KMS-11 (cell line): Measurements from ENCODE around the gene BNIP5.

Source experiments
- H2AFZ ChIP-seq: fragments of 200-600 bp; sonication (generic); 2 replicates; pipeline ENCODE4 v1.6.1; 2016; ENCODE audit warnings: antibody characterized with exemption, mixed run types, low read depth
- H3K27ac ChIP-seq: fragments of 200-600 bp; sonication (generic); 2 replicates; pipeline ENCODE4 v1.6.1; 2016; ENCODE audit warnings: mild to moderate bottlenecking, mixed run types
- H3K27me3 ChIP-seq: fragments of 200-600 bp; sonication (generic); 2 replicates; pipeline ENCODE4 v1.6.1; 2017; ENCODE audit warnings: mild to moderate bottlenecking, low read depth, mixed run types, moderate library complexity; ENCODE audit not compliant: insufficient read depth
- H3K36me3 ChIP-seq: fragments of 200-600 bp; sonication (generic); 2 replicates; pipeline ENCODE4 v1.6.1; 2017; ENCODE audit warnings: mild to moderate bottlenecking, mixed run types; ENCODE audit not compliant: insufficient read depth
- H3K4me1 ChIP-seq: fragments of 200-600 bp; sonication (generic); 2 replicates; pipeline ENCODE4 v1.6.1; 2016; ENCODE audit warnings: mild to moderate bottlenecking, low read depth, mixed run types; ENCODE audit not compliant: poor library complexity, severe bottlenecking
- H3K4me2 ChIP-seq: fragments of 200-600 bp; sonication (generic); 2 replicates; pipeline ENCODE4 v1.7.0; 2016; ENCODE audit warnings: mild to moderate bottlenecking, mixed run types
- H3K4me3 ChIP-seq: fragments of 200-600 bp; sonication (generic); IDR thresholded peaks from 2 replicates; pipeline ENCODE4 v1.6.1; 2017; ENCODE audit warnings: low read depth, low read length, mixed read lengths; ENCODE audit not compliant: insufficient read depth
- H3K79me2 ChIP-seq: fragments of 200-600 bp; sonication (generic); 2 replicates; pipeline ENCODE4 v1.6.1; 2016; ENCODE audit warnings: low read depth, mixed run types; ENCODE audit not compliant: insufficient read depth
- H3K9ac ChIP-seq: fragments of 200-600 bp; sonication (generic); 2 replicates; pipeline ENCODE4 v1.6.1; 2016; ENCODE audit warnings: mild to moderate bottlenecking, mixed run types
- H4K20me1 ChIP-seq: fragments of 200-600 bp; sonication (generic); 2 replicates; pipeline ENCODE4 v1.6.1; 2016; ENCODE audit warnings: mild to moderate bottlenecking, mixed run types; ENCODE audit not compliant: insufficient read depth
- TF ChIP-seq, protein P1 (sequence below): fragments of 200-600 bp; sonication (generic); conservative IDR thresholded peaks from 2 replicates; pipeline ENCODE4 v1.6.1; 2017; ENCODE audit warnings: low read depth, mild to moderate bottlenecking, antibody characterized with exemption, low read length, moderate library complexity, mixed read lengths

Gene BNIP5

DNA sequence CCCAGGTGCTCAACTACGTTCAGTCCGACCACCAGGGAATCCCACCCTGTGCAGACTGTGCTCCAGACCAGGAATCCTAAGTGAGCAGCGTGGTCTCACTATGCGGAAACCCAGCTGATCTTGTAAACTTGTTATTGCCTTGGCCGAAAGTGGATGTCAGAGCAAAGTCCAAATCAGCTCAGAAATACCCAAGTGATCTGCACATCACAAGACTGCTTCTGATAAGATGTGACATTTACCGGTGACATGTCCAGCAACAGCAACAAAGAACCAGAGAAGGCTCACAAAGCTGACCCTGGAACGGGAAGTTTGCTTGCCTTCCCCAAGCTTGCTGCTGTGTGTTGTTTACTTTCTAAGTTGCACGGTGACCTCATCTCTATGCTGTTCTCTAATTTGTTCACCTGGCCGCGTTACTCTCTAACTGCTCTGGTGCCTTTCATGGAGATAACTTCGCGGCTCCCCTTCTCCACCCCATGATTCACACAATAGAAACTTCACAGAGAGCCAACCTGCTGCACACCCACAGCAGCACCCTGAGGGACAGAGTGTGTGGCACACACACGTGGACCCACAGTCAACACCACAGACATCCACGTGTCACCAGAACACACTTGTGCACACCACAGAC, 1.7 kb downstream of the BNIP5 start:
- Histone ChIP-seq H4K20me1 (no peaks in the 10 kb centered on the region), H3K4me3 (no peak overlapping the region), H2AFZ (no peak overlapping the region), H3K79me2 (no peaks in the 10 kb centered on the region), H3K27me3 (no peaks in the 10 kb centered on the region), H3K27ac (no peak overlapping the region), H3K4me2 (no peak overlapping the region), H3K36me3 (no peaks in the 10 kb centered on the region), H3K4me1 (peaks cover 8% of the 10 kb centered on the region), H3K9ac (no peak overlapping the region)
- TF ChIP-seq, protein P1, sequence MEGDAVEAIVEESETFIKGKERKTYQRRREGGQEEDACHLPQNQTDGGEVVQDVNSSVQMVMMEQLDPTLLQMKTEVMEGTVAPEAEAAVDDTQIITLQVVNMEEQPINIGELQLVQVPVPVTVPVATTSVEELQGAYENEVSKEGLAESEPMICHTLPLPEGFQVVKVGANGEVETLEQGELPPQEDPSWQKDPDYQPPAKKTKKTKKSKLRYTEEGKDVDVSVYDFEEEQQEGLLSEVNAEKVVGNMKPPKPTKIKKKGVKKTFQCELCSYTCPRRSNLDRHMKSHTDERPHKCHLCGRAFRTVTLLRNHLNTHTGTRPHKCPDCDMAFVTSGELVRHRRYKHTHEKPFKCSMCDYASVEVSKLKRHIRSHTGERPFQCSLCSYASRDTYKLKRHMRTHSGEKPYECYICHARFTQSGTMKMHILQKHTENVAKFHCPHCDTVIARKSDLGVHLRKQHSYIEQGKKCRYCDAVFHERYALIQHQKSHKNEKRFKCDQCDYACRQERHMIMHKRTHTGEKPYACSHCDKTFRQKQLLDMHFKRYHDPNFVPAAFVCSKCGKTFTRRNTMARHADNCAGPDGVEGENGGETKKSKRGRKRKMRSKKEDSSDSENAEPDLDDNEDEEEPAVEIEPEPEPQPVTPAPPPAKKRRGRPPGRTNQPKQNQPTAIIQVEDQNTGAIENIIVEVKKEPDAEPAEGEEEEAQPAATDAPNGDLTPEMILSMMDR: no peak

DNA sequence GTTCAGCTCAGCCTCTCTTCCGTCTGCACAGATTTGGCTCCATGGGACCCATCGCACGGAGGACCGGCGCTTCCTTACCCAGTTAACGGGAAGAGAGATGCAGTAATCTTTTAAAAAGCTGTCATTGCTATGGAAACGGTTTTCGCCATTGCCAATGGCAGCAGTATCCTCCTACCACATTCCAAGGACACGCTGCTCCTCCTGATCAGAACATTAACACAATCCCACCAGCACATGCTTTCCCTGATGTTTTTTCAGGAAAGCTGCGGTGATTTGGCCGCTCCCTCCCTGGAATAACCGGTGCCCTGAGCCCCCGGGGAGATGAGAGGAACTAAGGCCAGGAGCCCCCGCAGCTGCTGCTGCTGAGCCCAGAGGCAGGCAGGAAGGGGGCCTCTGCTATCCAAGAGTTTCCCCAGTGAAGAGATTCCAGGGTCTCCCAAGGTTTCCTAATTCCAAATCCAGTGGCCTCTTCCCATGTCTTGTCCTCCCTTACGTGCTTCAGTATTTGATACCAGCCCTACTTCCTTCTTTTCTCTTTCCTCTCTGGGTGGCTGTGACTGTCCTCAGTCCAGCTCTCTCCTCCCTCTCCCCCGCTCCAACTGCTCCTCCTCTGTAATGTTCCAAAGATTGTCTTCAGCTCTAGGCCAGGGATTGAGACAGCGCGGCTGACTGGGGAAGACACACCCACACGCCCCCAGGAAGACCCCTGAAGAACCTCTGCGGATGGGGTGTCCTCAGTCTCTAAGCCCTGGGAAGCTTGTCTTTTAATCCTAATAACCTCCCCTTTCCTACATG, 2.6 kb downstream of the BNIP5 start:
- Histone ChIP-seq H3K4me3 (no peak overlapping the region), H3K4me1 (peaks cover 8% of the 10 kb centered on the region), H4K20me1 (no peaks in the 10 kb centered on the region), H3K9ac (no peak overlapping the region), H2AFZ (no peak overlapping the region), H3K27ac (no peak overlapping the region), H3K4me2 (no peak overlapping the region), H3K27me3 (no peaks in the 10 kb centered on the region), H3K36me3 (no peaks in the 10 kb centered on the region), H3K79me2 (no peaks in the 10 kb centered on the region)
- TF ChIP-seq, protein P1: no peak

DNA sequence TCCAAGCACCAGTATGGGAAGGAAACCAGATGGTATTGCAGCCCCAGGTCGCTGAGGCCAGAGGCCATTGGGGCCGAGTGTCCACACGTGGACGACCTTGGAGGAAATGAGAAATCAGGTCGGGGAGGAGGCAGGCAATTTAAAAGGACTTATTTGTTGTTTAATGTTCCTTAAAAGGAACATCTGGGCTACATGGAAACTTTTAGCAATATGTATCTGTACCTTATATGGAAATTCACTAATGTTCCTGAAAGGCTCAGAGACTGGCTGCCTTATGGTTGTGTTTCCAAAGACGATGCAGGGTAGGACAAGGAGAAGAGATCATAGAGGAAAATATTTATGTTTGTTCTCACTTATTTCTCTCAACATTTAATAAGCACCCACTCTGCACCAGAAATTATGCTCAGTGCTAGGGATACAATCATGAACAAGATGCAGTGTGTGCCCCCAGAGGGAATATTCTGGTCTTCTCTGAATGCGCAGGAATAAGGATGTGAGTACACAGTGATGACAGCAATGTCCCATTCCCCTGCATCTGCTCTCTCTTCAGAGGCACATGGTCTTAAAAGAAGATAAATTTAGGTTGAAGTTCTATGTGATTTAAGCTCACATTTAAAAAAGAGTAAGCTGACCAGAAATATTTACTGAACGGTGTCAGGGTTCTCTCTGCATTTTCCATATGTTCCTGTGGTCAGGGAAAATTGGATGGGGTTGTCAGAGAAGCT, 3.4 kb downstream of the BNIP5 start:
- Histone ChIP-seq H3K27me3 (no peaks in the 10 kb centered on the region), H3K79me2 (no peaks in the 10 kb centered on the region), H3K36me3 (no peaks in the 10 kb centered on the region), H2AFZ (no peak overlapping the region), H3K4me2 (no peak overlapping the region), H3K4me1 (peaks cover 8% of the 10 kb centered on the region), H4K20me1 (no peaks in the 10 kb centered on the region), H3K27ac (no peak overlapping the region), H3K4me3 (no peak overlapping the region), H3K9ac (no peak overlapping the region)
- TF ChIP-seq, protein P1: no peak

DNA sequence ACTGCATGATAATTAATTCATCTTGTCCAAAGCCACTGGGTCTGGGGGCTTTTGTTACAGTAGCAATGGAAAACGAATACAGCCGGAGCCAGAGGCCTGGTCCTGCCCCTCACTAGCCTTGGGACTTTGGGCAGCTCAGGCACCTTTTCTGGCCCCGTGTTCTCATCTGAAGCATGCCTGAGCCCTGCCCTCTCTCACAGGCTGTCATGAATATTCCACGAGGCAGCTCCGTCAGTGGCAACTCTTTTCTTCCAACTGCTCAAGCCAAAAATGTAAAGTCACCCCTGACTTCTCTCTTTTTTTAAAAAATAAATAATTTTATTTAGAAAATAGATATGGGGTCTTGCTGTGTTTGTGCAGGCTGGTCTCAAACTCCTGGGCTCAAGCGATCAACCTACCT, 5.3 kb downstream of the BNIP5 start:
- H3K9ac ChIP-seq: no peak overlapping the region
- H3K4me2 ChIP-seq: no peak overlapping the region
- no peaks in the 10 kb centered on the region for H3K27me3 ChIP-seq
- H4K20me1 ChIP-seq: no peaks in the 10 kb centered on the region
- TF ChIP-seq, protein P1: no peak
- H3K36me3 ChIP-seq: no peaks in the 10 kb centered on the region
- no peak overlapping the region for H3K4me3 ChIP-seq
- H3K79me2 ChIP-seq: no peaks in the 10 kb centered on the region
- no peak overlapping the region for H2AFZ ChIP-seq
- no peak overlapping the region for H3K27ac ChIP-seq
- no peaks in the 10 kb centered on the region for H3K4me1 ChIP-seq
